Erythroblast (primary cell): Measurements from ENCODE around the gene CCL18.
"Not testable (repeated sequence)": the region's sequence is repeated elsewhere in the genome, so short reads cannot be mapped to it uniquely, and the experiment has no call there.

Source experiments
- DNase-seq, 2 experiments: peaks; one replicate each; lab custom pipeline; 2025; lab: John Stamatoyannopoulos, UW
- GATA1 ChIP-seq: IDR thresholded peaks from 2 replicates; pipeline ENCODE4 v1.6.1; 2011; ENCODE audit warnings: low read depth, mild to moderate bottlenecking, control low read depth, low read length, moderate library complexity
- POLR2A ChIP-seq: IDR thresholded peaks from 2 replicates; pipeline ENCODE4 v1.6.1; 2011; ENCODE audit warnings: mild to moderate bottlenecking, low read length

Gene CCL18

DNA sequence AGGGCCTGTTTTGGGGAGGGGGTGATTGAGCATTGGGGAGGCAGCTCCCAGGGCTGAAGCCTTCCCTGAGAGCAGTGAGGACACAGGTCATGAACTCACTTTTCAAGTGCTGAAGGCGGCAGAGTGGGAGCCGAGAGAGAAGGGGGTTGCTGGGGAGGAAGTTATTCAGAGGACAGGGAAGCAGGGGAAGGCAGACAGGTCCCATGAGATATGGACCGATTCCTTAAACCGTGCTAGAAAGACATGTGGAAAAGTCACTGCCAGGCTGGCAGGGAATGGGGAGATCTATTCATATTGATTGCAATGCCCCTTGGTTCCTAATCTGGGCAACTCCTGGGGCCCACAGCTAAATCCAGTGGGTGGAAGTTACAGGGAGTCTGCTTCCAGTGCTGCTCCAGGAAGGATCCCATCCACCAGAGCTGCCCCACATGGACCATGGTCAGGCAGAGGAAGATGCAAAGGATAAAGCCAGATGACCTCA, 40.7 kb downstream of the CCL18 start:
- no peak for DNase-seq

DNA sequence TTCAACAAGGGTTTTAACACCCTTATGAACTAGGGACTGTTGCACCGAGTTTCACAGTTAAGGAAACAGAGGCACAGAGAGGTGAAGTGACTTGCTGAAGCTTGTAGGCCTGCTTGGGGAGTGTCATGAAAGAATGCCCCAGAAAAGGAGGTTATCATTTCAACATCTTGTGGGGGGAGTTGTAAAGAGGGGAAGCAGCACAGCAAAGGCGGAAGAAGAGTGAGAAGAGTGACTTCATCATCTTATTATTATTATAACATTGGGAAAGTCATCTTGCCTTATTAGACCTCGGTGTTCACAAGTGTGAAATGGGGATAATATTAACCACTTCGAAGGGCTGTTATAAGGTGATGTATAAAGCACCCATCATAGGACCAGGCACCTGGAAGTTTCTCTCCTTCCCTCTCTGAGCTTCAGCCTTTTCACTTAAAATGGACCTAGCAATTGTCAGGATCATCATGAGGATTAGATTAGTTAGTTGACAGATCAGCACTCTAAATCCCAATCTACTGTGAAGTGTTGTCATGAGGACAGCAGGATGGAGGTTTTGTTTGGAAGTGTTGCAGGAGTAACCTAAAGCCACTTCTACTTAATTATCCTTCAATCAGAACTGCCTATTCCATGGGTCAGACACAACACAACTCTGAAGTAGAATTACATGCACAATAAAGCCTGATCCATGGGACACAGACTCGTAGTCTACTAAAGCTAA, 41.9 kb downstream of the CCL18 start:
- TF ChIP-seq POLR2A: peak; percentile 30
- no peak for TF ChIP-seq GATA1
- no peak for DNase-seq

More for the DNA sequence above, 40.7 kb downstream of the CCL18 start:
- TF ChIP-seq GATA1: no peak
- no peak for TF ChIP-seq POLR2A

DNA sequence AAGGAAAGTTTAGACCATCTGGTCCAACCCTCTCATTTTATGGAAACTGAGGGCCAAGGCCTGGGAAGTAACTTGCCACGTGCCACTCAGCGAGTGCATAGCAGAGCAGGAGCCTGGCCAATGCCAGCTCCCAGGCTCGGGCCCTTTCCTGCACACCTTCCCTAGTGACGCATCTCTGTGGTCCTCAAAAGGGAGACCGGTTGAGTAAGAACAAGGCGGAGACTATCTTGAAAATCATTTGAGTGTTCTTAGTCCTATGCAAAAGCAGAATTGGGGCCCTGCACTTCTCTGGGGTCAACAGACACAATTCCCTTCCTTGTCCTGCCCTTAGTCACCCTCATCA, 42.4 kb downstream of the CCL18 start:
- no peak for TF ChIP-seq POLR2A
- no peak for TF ChIP-seq GATA1
- DNase-seq: no peak

DNA sequence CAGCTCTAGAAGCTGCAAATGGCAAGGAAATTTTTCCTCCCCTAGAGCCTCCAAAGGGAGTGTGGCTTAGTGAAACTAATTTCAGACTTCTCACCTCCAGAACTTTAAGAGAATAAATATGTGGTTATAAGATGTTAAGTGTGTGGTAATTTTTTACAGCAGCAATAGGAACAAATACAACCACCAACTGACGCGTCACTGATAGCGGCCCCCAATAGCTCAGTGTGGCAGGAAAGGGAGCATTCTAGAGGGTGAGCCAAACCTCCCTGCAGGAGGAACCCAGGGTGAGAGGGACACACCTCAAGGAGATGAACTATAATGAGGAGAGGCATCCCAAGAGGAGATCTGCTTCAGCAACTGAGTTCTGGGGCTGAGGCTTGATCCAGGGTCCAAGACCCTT, 43.6 kb downstream of the CCL18 start:
- TF ChIP-seq GATA1 (no peak), POLR2A (no peak)
- no peak for DNase-seq

DNA sequence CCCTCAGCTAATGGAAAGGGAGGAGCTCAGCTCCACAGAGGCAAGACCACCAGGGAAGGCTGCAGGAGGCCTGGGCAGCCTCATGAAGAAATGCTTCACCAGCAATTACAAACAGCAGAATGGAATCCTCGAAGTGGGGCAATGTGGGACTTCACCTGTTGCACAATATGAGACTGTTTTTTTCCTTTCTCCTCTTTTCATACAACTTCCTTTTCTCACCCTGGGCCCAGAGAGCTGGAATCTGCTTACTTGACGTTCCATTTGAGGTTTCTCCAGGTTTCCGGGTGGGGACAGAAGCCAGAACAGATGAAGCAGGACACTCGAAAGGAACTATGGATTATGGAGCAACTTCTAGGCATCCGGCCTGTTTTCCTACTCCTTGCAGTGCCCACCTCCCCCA, 44.2 kb downstream of the CCL18 start:
- not testable (repeated sequence) for DNase-seq

DNA sequence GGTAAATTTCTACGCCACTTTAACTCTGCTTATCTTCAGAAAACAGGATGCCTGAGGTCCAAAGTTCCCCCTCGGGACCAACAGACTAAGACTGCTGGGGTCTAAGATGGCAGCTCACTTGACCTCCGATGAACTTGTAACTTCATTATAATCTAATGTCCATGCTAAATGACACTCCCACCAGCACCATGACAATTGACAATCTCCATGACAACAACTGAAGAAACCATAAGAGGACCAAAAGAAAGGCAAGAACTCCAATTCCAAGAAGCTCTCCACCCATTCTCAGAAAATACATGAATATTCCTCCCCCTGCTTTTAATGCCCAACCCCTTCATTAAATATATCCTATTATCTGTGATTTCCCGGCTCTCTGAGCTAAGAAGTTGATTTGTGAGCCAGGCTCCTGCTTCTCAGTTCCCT, 47.0 kb downstream of the CCL18 start:
- TF ChIP-seq GATA1: no peak
- no peak for TF ChIP-seq POLR2A
- peak; percentile 9 to 21 for DNase-seq

DNA sequence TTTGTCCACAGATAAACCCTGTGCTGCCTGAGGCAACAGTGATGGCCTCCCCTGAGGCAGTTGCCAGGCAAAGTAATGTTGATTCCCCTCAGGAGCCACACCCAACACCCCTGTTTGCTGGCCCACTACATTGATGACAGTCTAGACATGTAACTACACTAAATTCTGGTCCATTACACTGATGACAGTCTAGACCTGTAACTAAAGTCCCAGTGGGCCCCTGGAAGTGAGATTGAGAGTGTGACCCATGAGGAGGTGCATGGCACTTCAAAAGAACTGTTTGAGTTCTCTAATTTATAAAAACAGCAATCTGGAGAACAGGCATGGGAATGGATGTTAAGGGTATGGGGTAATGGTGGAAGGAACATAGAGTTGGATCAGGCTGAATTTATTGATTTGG, 48.5 kb downstream of the CCL18 start:
- TF ChIP-seq POLR2A (no peak), GATA1 (no peak)
- no peak for DNase-seq

DNA sequence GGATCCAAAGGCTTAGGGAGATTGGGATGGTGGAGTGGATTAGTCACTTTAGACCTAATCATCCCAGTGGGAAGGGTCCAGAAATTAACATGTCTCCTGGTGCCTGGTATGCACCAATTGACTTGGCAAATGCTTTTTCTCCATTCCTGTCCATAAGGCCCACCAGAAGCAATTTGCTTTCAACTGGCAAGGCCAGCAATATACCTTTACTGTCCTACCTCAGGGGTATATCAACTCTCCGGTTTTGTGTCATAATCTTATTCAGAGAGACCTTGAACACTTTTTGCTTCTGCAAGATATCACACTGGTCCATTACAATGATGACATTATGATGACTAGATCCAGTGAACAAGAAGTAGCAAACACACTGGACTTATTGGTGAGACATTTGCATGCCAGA, 49.1 kb downstream of the CCL18 start:
- DNase-seq: not testable (repeated sequence)

DNA sequence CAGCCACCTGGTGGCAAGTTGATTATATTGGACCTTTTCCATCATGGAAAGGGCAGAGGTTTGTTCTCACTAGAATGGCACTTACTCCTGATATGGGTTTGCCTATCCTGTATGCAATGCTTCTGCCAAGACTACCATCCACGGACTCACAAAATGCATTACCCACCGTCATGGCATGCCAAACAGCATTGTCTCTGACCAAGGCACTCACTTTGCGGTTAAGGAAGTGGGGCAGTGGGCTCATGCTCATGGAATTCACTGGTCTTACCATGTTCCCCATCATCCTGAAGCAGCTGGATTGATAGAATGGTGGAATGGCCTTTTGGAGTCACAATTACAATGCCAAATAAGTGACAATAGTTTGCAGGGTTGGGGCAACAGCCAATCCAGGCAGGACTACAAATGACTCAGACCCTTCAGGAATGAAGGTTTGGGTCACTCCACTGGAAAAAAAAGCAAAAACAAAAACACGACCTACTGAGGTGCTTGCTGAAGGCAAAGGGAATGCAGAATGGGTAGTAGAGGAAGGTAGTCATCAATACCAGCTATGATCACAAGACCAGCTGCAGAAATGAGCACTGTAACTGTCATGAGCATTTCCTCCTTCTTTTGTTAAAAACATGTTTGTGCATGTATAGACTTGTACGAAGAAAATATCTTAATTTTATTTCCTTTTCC, 51.0 kb downstream of the CCL18 start:
- DNase-seq: not testable (repeated sequence)

DNA sequence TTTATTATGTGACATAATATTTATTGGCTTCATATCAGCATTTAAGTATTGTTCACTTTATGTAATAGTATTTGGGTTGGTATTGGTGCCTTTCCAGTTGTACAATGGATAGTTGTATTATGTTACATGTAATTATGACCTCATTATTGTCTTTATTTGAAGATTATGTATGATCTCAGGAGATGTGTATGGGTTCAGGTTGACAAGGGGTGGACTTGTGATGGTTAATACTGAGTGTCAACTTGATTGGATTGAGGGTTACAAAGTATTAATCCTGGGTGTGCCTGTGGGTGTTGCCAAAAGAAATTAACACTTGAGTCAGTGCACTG, 51.5 kb downstream of the CCL18 start:
- DNase-seq: not testable (repeated sequence)

DNA sequence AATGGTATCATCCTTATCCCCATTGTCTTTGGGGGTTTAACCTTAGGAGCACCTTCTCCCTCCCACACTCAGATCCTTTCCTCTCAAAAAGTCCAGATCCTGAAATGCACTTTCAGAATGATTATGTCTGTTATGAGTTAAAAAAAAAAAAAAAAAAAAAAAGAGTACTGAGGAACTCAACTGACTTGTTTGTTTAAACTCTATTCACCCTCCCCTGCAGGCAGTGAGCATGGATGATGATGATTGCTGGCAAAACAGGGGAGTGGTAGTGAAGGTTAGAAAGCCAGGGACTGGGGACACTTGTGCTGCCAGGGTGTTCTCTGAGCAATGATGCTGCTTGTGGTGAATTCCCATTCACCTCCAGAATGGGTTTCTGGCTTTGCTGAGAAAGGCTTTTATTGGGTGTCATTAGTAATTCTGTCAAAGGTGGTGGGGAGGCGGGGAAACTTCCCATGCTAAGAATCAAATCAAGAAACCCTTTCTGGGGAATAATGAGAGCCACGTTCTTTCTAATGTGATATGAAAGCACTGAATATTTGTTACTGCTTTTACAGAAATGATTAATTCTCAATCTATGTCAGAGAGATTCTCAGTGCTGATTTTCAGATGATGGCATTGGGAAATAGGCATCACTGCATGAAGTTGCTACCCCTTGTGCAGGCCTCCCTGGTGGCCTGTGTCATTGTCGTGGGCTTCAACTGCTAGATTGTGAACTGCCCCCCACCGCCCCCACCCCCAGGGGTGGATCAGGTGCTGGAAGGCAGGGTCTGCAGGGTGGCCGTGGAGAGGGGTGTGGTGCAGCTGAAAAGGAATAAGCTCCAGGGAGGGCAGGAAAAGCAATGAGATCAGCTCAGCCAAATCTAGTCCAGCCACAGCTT, 53.7 kb downstream of the CCL18 start:
- TF ChIP-seq POLR2A (no peak), GATA1 (no peak)
- no peak for DNase-seq

DNA sequence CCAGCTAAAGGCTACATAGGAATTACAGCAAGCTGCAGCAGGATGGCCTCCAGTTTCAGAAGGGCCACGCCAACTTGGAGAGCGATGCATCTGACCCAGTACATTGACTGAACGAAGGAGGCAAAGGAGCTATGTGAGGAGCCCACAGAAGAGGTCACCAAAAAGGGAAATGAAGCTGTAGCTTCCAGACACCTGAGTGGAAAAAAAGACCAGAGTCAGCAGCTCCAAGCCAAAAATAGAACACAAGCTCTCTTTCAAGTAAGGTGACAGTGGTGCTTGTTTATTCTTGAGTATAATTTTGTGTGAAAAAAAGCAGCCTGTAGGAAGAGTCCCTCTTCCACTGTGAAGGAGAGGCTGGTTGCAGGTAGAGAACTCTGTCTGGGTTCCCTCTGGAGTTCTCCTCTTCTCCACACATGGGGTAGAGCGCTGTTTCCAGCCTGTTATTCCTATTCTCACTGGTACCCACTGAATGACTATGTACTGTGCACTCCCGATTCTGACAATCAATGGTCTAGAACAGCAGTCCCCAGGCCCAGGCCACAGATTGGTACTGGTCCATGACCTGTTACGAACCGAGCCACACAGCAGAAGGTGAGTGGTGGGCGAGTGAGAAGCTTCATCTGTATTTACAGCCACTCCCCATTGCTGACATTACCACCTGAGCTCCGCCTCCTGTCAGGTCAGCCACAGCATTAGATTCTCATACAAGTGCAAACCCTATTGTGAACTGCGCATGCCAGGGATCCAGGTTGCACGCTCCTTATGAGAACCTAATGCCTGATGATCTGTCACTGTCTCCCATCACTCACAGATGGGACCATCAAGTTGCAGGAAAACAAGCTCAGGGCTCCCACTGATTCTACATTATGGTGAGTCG, 54.6 kb downstream of the CCL18 start:
- DNase-seq: no peak
- TF ChIP-seq POLR2A (no peak), GATA1 (no peak)

DNA sequence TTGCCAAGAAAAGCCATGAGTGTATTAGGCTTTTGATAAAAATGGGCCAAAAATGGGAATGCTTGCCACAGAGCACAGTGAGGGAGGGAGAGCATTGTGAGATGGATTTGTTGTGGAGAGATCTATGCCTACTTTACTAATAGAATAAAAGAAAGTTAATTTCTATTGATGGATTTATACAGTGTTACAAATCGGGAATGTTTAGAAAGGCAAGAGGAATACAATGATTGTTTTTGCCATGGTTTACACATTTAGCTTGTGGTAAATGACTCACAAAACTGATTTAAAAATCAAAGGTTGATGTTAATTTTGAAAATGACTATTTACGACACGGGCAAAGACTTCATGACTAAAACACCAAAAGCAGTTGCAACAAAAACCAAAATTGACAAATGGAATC, 56.1 kb downstream of the CCL18 start:
- DNase-seq: no peak
- TF ChIP-seq GATA1 (no peak), POLR2A (no peak)

DNA sequence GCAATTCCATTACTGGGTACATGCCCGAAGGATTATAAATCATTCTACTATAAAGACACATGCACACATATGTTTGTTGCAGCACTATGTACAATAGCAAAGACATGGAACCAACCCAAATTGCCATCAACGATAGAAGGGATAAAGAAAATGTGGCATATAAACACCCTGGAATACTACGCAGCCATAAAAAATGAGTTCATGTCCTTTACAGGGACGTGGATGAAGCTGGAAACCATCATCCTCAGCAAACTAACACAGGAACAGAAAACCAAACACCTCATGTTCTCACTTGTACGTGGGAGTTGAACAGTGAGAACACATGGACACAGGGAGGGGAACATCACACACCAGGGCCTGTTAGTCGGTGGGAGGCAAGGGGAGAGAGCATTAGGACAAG, 57.0 kb downstream of the CCL18 start:
- not testable (repeated sequence) for DNase-seq
